ENCODE measurements around the gene KLHL21.

The KLHL21 gene

DNA sequence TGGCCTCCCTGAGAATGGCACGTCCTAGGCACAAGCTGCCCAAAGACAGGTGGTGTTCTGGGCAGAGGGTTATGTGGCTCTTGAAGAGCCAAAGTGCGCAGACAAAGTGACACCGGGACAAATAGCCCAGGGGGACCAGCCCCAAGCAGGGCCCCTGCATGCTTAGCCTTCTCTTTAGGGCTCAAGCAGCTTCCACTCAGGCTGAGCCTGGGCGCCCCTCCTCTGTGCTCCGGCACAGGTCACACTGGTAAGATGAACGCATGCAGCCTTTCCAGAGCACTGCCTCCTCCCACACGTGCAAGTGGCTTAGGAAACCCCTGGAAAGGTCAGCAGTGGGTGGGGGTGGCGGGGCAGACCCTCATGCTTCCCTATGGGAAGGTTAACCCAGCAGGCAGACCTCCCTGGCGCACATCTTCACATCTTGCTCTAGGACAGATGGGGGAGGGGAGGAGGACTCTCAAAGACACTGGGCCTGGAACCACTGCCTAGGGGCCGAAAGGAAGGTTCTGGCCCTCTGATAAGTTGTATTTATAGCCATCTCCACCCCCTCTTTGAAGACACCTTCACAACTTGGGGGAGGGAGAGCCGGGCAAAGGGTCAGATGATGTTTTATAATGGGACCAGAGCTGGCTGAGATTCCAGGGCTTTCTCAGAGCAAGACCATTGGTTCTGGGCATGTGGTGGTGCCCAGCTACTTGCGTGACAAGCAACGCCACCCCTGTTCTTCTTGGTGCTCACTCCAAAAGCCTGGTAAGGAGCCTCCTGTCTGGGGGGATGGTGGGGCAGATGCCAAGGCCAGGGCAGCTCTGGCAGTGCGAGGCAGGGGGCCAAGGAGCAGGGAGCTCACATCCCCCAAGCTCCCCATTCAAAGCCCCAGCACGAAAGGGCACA is 5.5 kb downstream of the KLHL21 start:
- Histone ChIP-seq H3K27ac (ENCODE audit: low read depth, low read length) (no peak overlapping the region), H3K36me3 (ENCODE audit: low read length) (no peaks in the 10 kb centered on the region), H2AFZ (ENCODE audit: low read depth, low read length, severe bottlenecking) (no peak overlapping the region), H3K9ac (ENCODE audit: low read length) (no peak overlapping the region), H3K9me2 (replicated peaks; ENCODE audit: insufficient read depth, low read length) (no peaks in the 10 kb centered on the region), H3K9me3 (ENCODE audit: insufficient read depth, low read length) (no peaks in the 10 kb centered on the region), H3K4me2 (ENCODE audit: low read depth, low read length, poor library complexity, severe bottlenecking) (no peak overlapping the region), H3F3A (ENCODE audit: insufficient read depth) (no peaks in the 10 kb centered on the region), H4K20me1 (ENCODE audit: low read depth, low read length) (no peaks in the 10 kb centered on the region), H3K4me3 (ENCODE audit: insufficient read depth, low read length, poor library complexity, severe bottlenecking) (no peak overlapping the region), H3K27me3 (ENCODE audit: low read length) (no peaks in the 10 kb centered on the region), H3K79me2 (ENCODE audit: insufficient read depth, low read length) (no peaks in the 10 kb centered on the region)
- TF ChIP-seq EZH2phosphoT487 (conservative IDR thresholded peaks at IDR 0.05; ENCODE audit: low read length) (no peak), CTCF (IDR thresholded peaks at IDR 0.05; ENCODE audit: insufficient read depth, low read length, poor library complexity, severe bottlenecking) (no peak)

DNA sequence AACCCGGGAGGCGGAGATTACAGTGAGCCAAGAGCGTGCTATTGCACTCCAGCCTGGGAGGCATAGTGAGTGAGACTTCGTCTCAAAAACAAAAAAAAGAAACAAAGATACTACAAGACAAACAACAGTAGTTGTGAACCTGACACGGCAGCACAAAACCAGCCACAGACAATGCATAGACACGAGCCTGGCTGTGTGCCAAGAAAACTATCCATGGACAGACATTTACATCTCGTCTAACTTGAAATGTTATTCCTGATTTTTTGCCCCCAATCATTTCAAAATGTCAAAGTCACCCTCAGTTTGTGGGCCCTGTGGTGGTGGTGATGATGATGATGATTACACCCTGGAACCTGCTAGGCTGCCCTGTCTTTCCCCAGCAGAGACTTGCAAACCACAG is 6.3 kb downstream of the KLHL21 start:
- Histone ChIP-seq H3F3A (ENCODE audit: insufficient read depth) (no peaks in the 10 kb centered on the region), H2AFZ (ENCODE audit: low read depth, low read length, severe bottlenecking) (no peak overlapping the region), H3K9me3 (ENCODE audit: insufficient read depth, low read length) (no peaks in the 10 kb centered on the region), H3K9ac (ENCODE audit: low read length) (no peak overlapping the region), H4K20me1 (ENCODE audit: low read depth, low read length) (no peaks in the 10 kb centered on the region), H3K79me2 (ENCODE audit: insufficient read depth, low read length) (no peaks in the 10 kb centered on the region), H3K9me2 (replicated peaks; ENCODE audit: insufficient read depth, low read length) (no peaks in the 10 kb centered on the region), H3K4me2 (ENCODE audit: low read depth, low read length, poor library complexity, severe bottlenecking) (no peak overlapping the region), H3K4me3 (ENCODE audit: insufficient read depth, low read length, poor library complexity, severe bottlenecking) (no peak overlapping the region), H3K36me3 (ENCODE audit: low read length) (no peaks in the 10 kb centered on the region), H3K27me3 (ENCODE audit: low read length) (no peaks in the 10 kb centered on the region), H3K27ac (ENCODE audit: low read depth, low read length) (no peak overlapping the region)
- TF ChIP-seq CTCF (IDR thresholded peaks at IDR 0.05; ENCODE audit: insufficient read depth, low read length, poor library complexity, severe bottlenecking), result no peak
- TF ChIP-seq EZH2phosphoT487 (conservative IDR thresholded peaks at IDR 0.05; ENCODE audit: low read length), result no peak

DNA sequence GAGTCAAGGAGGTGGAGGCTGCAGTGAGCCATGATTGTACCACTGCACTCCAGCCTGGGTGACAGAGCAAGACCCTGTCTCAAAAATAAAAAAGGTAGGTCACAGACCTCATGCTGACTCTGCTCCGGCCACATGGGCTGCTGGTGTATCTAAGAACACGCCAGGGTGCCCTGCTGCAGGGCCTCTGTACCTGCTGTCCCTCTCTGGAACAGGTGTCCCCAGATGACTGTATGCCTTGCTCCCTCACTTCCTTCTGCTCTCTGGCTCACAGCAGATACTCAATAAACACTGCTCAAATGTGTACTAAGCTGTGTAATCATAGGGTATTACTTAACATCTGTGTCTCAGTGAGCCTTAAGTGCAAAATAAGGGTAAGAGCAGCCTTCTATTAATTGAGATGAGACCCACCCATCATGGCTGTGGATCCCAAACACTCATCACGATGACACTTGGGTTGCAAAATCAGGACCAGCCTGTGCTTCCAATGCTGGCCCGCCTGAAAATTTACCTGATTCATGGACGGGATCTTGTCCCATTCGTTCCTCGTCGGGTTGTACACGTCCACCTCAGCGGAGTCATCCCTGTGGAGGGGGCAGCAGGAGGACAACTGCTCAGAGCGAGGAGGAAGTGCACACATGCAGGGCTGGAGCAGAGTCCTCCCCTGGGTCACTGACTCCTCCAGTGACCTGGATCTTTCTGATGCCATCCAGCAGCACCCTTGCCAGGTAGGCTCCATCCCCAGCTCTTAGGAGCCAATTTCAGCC is 7.5 kb downstream of the KLHL21 start:
- no peak overlapping the region for H3K4me3 ChIP-seq (ENCODE audit: insufficient read depth, low read length, poor library complexity, severe bottlenecking)
- H4K20me1 ChIP-seq (ENCODE audit: low read depth, low read length), result no peaks in the 10 kb centered on the region
- no peak overlapping the region for H2AFZ ChIP-seq (ENCODE audit: low read depth, low read length, severe bottlenecking)
- no peak overlapping the region for H3K27ac ChIP-seq (ENCODE audit: low read depth, low read length)
- H3K9me3 ChIP-seq (ENCODE audit: insufficient read depth, low read length), result no peaks in the 10 kb centered on the region
- no peaks in the 10 kb centered on the region for H3K79me2 ChIP-seq (ENCODE audit: insufficient read depth, low read length)
- H3K27me3 ChIP-seq (ENCODE audit: low read length), result no peaks in the 10 kb centered on the region
- no peaks in the 10 kb centered on the region for H3K9me2 ChIP-seq (replicated peaks; ENCODE audit: insufficient read depth, low read length)
- H3K9ac ChIP-seq (ENCODE audit: low read length), result no peak overlapping the region
- no peak overlapping the region for H3K4me2 ChIP-seq (ENCODE audit: low read depth, low read length, poor library complexity, severe bottlenecking)
- no peaks in the 10 kb centered on the region for H3F3A ChIP-seq (ENCODE audit: insufficient read depth)
- no peaks in the 10 kb centered on the region for H3K36me3 ChIP-seq (ENCODE audit: low read length)
- TF ChIP-seq EZH2phosphoT487 (conservative IDR thresholded peaks at IDR 0.05; ENCODE audit: low read length) (no peak), CTCF (IDR thresholded peaks at IDR 0.05; ENCODE audit: insufficient read depth, low read length, poor library complexity, severe bottlenecking) (no peak)
